Peyer's patch (tissue), 4 donors: ENCODE results near the gene CHEK2. TPM values are rescaled to one million over a fixed set of nuclear protein-coding genes. Genes with fewer than 3 reads are reported as not detected.

Experiments used
- DNase-seq, 3 donors: peaks; one replicate each; pipeline ENCODE4 v3.0.0-alpha.2; 2017 to 2019
- H3K27ac ChIP-seq, 4 donors: fragments of 200-600 bp; sonication (generic); one replicate each; pipeline ENCODE4 v1.5.1; 2016 to 2019
- H3K27me3 ChIP-seq, 2 donors: fragments of 200-600 bp; sonication (generic); one replicate each; pipeline ENCODE4 v1.5.1; 2019
- H3K36me3 ChIP-seq, 3 donors: fragments of 200-600 bp; sonication (generic); one replicate each; pipeline ENCODE4 v1.5.1; 2016 to 2019
- H3K4me1 ChIP-seq, 4 donors: fragments of 200-600 bp; sonication (generic); one replicate each; pipeline ENCODE4 v1.5.1; 2016 to 2019
- H3K4me3 ChIP-seq, 4 donors: fragments of 200-600 bp; sonication (generic); 1 replicate in 3 of 4; 2 replicates in 1 of 4; pipeline ENCODE4 v1.5.1; 2016 to 2019; ENCODE audit warnings: mild to moderate bottlenecking in 1 of 4
- H3K9me3 ChIP-seq, 4 donors: fragments of 200-600 bp; sonication (generic); one replicate each; pipeline ENCODE4 v1.5.1; 2016 to 2019; ENCODE audit warnings: mild to moderate bottlenecking in 1 of 4
- CTCF ChIP-seq, 6 experiments: fragments of 450-650 bp in 4 of 6; fragments of 200-600 bp in 2 of 6; sonication (generic) in 1 of 6; IDR thresholded peaks; one replicate each; pipeline ENCODE4 v1.5.1; 2017 to 2019; ENCODE audit warnings: antibody characterized with exemption in 6 of 6, mild to moderate bottlenecking in 3 of 6, moderate library complexity in 1 of 6
- POLR2A ChIP-seq, 2 donors: fragments of 450-650 bp; IDR thresholded peaks; one replicate each; pipeline ENCODE4 v1.5.1; 2017; ENCODE audit warnings: antibody characterized with exemption in 2 of 2, mild to moderate bottlenecking in 2 of 2, moderate library complexity in 2 of 2
- total RNA-seq, 4 donors: library from RNA; depleted of rRNA; stranded (reverse); fragments of >200 nt; gene quantifications; one replicate each; pipeline ENCODE4 v1.1.0, GENCODE V29; 2016

Gene CHEK2
- total RNA-seq, 4 donors from 2014 or later: 8.7 to 24.2 (median 14.2) TPM

- H3K27me3 ChIP-seq: no peaks in the 10 kb centered on the region
- H3K27ac ChIP-seq: no peak overlapping the region
- TF ChIP-seq CTCF (IDR thresholded peaks at IDR 0.05) (no peak), POLR2A (IDR thresholded peaks at IDR 0.05) (no peak)
- no peaks in the 10 kb centered on the region for H3K9me3 ChIP-seq
- H3K4me1 ChIP-seq: peaks cover 0 to 40% (median 0%) of the 10 kb centered on the region in 4 donors
- peaks cover 0 to 66% (median 0%) of the 10 kb centered on the region in 3 donors for H3K36me3 ChIP-seq
- no peak overlapping the region for H3K4me3 ChIP-seq
- no peak for DNase-seq
Observed at GRCh38 chr22:28779833-28780232, 38.2 kb upstream of the CHEK2 start.

GRCh38 chr22:28774378-28774777 lies 32.8 kb upstream of the CHEK2 start:
- Histone ChIP-seq H3K27me3 (no peaks in the 10 kb centered on the region), H3K4me3 (no peak overlapping the region), H3K9me3 (no peaks in the 10 kb centered on the region), H3K36me3 (peaks cover 0 to 30% (median 0%) of the 10 kb centered on the region in 3 donors), H3K27ac (no peak overlapping the region), H3K4me1 (peaks cover 0 to 34% (median 2%) of the 10 kb centered on the region in 4 donors)
- TF ChIP-seq POLR2A (IDR thresholded peaks at IDR 0.05) (no peak), CTCF (IDR thresholded peaks at IDR 0.05) (no peak)
- no peak for DNase-seq

GRCh38 chr22:28773461-28773867 lies 31.8 kb upstream of the CHEK2 start:
- H3K27ac ChIP-seq: peak overlapping the region; percentile 96 to 98 (median 96)
- DNase-seq: no peak
- no peaks in the 10 kb centered on the region for H3K27me3 ChIP-seq
- H3K9me3 ChIP-seq: no peaks in the 10 kb centered on the region
- H3K4me3 ChIP-seq: peak overlapping the region; percentile 77 to 93 (median 86)
- no peak for TF ChIP-seq CTCF (IDR thresholded peaks at IDR 0.05)
- TF ChIP-seq POLR2A (IDR thresholded peaks at IDR 0.05): no peak
- peaks cover 0 to 28% (median 2%) of the 10 kb centered on the region in 4 donors for H3K4me1 ChIP-seq
- peaks cover 0 to 30% (median 0%) of the 10 kb centered on the region in 3 donors for H3K36me3 ChIP-seq

GRCh38 chr22:28772633-28773460 lies 31.2 kb upstream of the CHEK2 start, which contains the start of gene CCDC117:
CCDC117 (plus strand) TSS chr22:28772695; CDS start chr22:28772850, 155 bp downstream.
- peak within 1 kb of the TSS; percentile 96 to 98 (median 96) for H3K27ac ChIP-seq
- peaks cover 0 to 25% (median 0%) of the 10 kb centered on the region in 3 donors for H3K36me3 ChIP-seq
- peak within 1 kb of the TSS; percentile 77 to 93 (median 86) for H3K4me3 ChIP-seq
- H3K9me3 ChIP-seq: no peaks in the 10 kb centered on the region
- TF ChIP-seq POLR2A (IDR thresholded peaks at IDR 0.05): peak; percentile 62 to 68
- TF ChIP-seq CTCF (IDR thresholded peaks at IDR 0.05): peak in 3 of 6 experiments; percentile 20 to 61 (median 36)
- DNase-seq: peak; percentile 94 to 98 (median 96)
- H3K4me1 ChIP-seq: peaks cover 0 to 28% (median 2%) of the 10 kb centered on the region in 4 donors
- H3K27me3 ChIP-seq: no peaks in the 10 kb centered on the region

- no peaks in the 10 kb centered on the region for H3K9me3 ChIP-seq
- H3K4me1 ChIP-seq: peaks cover 0 to 27% (median 2%) of the 10 kb centered on the region in 4 donors
- no peak overlapping the region for H3K4me3 ChIP-seq
- H3K27ac ChIP-seq: no peak overlapping the region
- TF ChIP-seq POLR2A (IDR thresholded peaks at IDR 0.05) (no peak), CTCF (IDR thresholded peaks at IDR 0.05) (no peak)
- H3K27me3 ChIP-seq: no peaks in the 10 kb centered on the region
- no peak for DNase-seq
- peaks cover 0 to 15% (median 0%) of the 10 kb centered on the region in 3 donors for H3K36me3 ChIP-seq
Observed at GRCh38 chr22:28771195-28771791, 29.7 kb upstream of the CHEK2 start.
